ELF-1 (cell line): Measurements from ENCODE around the gene OR52I2.

ENCODE experiments used
- DNase-seq: peaks from one replicate; pipeline ENCODE4 v3.0.0-alpha.2; 2016; ENCODE audit warnings: low read depth, low spot score

The OR52I2 gene

GRCh38 chr11:4581443-4581842, at the start of gene OR52I2:
TSS of gene OR52I2 (plus strand) at chr11:4581743.
- no peak for DNase-seq

- peak; percentile 32 for DNase-seq
Observed at GRCh38 chr11:4539603-4540219, 41.8 kb upstream of the OR52I2 start.

- DNase-seq, result no peak
Observed at GRCh38 chr11:4541071-4541470, 40.5 kb upstream of the OR52I2 start.

GRCh38 chr11:4543561-4543960, 38.0 kb upstream of the OR52I2 start:
- no peak for DNase-seq

- no peak for DNase-seq
Observed at GRCh38 chr11:4544891-4545290, 36.7 kb upstream of the OR52I2 start, which contains the start of gene OR52M1. TSS of gene OR52M1 (plus strand) at chr11:4545191. CDS start at chr11:4545191, 0 bp downstream.

GRCh38 chr11:4546878-4547277, 34.7 kb upstream of the OR52I2 start:
- no peak for DNase-seq

GRCh38 chr11:4547416-4547815, 34.1 kb upstream of the OR52I2 start:
- no peak for DNase-seq

GRCh38 chr11:4551346-4551979, 30.1 kb upstream of the OR52I2 start:
- DNase-seq, result peak; percentile 25

GRCh38 chr11:4559527-4560440, 21.8 kb upstream of the OR52I2 start:
- peak; percentile 20 for DNase-seq

- DNase-seq, result peak; percentile 34
Observed at GRCh38 chr11:4560467-4560866, 21.1 kb upstream of the OR52I2 start.

- DNase-seq, result no peak
Observed at GRCh38 chr11:4565371-4565770, 16.2 kb upstream of the OR52I2 start.

GRCh38 chr11:4569075-4569474, 12.5 kb upstream of the OR52I2 start:
- no peak for DNase-seq

- DNase-seq, result no peak
Observed at GRCh38 chr11:4576880-4577279, 4.7 kb upstream of the OR52I2 start.

GRCh38 chr11:4577761-4578160, 3.8 kb upstream of the OR52I2 start:
- DNase-seq, result no peak

GRCh38 chr11:4578624-4579023, 2.9 kb upstream of the OR52I2 start:
- DNase-seq, result no peak

- no peak for DNase-seq
Observed at GRCh38 chr11:4580124-4580523, 1.4 kb upstream of the OR52I2 start.

GRCh38 chr11:4589017-4589416, 7.5 kb downstream of the OR52I2 start:
- DNase-seq, result no peak

GRCh38 chr11:4593739-4594138, 12.2 kb downstream of the OR52I2 start, which contains the start of gene OR52I1:
TSS of gene OR52I1 (plus strand) at chr11:4594039. CDS start at chr11:4594039, 0 bp downstream.
- DNase-seq, result no peak

GRCh38 chr11:4605057-4605456, 23.5 kb downstream of the OR52I2 start:
- DNase-seq, result no peak

- no peak for DNase-seq
Observed at GRCh38 chr11:4606231-4607015, 24.9 kb downstream of the OR52I2 start.

GRCh38 chr11:4607096-4607495, 25.6 kb downstream of the OR52I2 start:
- DNase-seq, result no peak
